GM21526 (cell line): ENCODE data around the gene SPC25.
A peak's percentile ranks its signal among the peaks of the same experiment; 100 is the strongest.
"Not testable (repeated sequence)": the region's sequence is repeated elsewhere in the genome, so short reads cannot be mapped to it uniquely, and the experiment has no call there.

Experiments
- ATAC-seq: cut with Tn5 transposase; IDR thresholded peaks from one replicate; pipeline ENCODE4 v1.9.1; 2021; ENCODE audit warnings: moderate library complexity; ENCODE audit not compliant: unreplicated experiment, low FRiP score

SPC25 gene

GRCh38 chr2:168890006-168890782 is at the start of gene SPC25:
Gene SPC25 (minus strand): TSS chr2:168890430. CDS start chr2:168889519, 911 bp downstream.
- peak; percentile 100 for ATAC-seq

GRCh38 chr2:168939918-168940317 is 49.7 kb upstream of the SPC25 start:
- peak; percentile 83 for ATAC-seq

- ATAC-seq = no peak
Measured at GRCh38 chr2:168939061-168939460, 48.8 kb upstream of the SPC25 start.

GRCh38 chr2:168935810-168936581 is 45.8 kb upstream of the SPC25 start:
- no peak for ATAC-seq

DNA sequence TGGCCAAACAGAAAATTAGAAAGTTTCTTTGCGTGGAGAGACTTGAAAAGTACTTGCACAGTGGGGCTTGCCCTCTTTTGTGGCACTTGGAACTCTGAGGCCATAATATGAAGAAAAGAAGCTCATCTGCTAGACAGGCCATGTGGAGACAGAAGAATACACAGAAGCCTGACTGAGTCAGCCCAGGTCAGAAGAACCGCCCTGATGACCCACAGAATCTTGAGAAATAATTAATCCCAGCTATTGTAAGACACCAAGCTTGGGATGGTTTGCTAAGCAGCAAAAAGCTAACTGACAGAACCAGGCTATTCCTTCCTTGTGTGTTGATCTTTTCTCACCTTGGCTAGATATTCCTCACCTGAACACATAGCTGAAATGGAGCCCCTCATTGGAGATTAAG is 44.6 kb upstream of the SPC25 start:
- no peak for ATAC-seq

DNA sequence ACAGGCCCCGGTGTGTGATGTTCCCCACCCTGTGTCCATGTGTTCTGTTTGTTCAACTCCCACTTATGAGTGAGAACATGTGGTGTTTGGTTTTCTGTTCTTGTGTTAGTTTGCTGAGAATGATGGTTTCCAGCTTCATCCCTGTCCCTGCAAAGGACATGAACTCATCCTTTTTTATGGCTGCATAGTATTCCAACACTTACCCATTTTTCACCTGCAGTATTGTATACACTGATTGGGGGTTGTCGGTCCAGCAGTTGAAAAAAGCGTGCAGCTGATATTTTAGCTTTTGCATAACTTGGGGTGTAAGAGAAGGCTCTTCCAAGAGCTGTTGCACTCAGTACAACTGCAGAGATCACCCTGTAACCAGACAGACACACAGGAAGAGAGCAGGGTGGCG is 41.9 kb upstream of the SPC25 start:
- ATAC-seq = not testable (repeated sequence)

DNA sequence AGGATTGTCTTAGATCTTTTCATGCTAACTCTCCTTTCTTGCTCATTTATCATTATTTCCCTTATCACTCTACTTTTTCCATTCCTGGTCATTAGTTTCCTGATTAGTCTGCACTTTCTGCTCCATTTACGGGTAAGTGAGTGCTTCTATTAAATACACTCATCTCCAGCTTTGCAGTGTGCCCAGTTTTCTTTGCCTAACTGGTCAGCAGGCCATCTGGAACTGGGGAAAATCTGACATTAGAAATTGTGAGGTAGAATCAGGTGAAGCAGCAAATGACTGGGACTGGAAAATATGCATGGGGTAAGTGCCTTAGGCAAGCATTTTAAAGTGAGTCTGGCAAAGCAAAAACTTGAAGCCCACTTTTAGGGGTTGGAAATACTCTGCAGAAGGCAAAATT is 40.0 kb upstream of the SPC25 start:
- ATAC-seq = no peak

DNA sequence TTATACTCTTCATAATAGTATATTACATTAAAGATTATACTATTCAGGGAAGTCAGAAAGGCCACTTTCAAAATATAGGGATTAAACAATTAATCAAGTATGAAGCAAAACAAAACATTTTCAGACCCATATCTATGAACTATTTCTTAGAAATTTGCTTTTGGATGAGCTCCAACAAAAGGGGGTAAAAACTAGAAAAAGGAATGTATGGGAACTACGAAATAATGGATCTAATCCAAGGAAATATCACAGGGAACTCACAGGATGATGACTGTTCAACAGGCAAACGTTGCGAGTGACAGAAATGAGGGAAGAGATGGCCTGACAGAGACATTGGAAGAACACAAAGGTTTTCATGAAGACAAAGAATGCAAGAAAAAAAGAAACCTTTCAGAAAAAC is 38.8 kb upstream of the SPC25 start:
- ATAC-seq = no peak

DNA sequence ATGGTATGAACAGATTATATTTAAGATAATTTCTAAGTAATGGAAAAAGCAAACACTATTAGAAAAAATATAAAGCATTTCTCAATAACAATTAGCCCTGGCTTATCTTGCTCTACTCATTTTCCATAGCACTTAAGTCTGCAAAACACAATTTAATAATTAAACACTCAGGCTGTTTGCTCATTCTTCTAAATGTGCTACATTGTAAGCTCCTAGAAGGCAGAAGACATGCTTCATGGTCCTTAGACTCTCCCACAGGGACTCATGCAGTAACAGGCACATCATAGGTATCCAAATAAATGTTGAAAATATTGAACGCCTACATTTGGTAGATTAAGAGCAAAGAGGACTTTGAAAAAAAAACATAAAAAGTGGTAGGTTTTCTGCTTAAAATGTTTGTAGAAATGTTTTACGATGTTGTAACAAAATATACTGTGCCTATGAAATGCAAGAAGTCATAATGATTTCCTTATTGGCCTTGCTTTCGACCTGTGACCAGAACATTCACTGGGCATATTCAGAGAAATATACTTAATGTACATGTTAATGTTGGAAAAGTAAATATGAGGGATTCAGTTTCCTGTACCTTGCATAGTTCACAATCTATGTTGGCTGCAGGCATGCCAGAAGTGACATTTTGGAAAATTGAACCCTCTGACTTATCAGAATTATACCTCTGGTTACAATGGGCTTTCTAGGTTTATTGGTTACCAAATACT is 38.0 kb upstream of the SPC25 start:
- no peak for ATAC-seq

- no peak for ATAC-seq
Measured at GRCh38 chr2:168926621-168927386, 36.6 kb upstream of the SPC25 start.

DNA sequence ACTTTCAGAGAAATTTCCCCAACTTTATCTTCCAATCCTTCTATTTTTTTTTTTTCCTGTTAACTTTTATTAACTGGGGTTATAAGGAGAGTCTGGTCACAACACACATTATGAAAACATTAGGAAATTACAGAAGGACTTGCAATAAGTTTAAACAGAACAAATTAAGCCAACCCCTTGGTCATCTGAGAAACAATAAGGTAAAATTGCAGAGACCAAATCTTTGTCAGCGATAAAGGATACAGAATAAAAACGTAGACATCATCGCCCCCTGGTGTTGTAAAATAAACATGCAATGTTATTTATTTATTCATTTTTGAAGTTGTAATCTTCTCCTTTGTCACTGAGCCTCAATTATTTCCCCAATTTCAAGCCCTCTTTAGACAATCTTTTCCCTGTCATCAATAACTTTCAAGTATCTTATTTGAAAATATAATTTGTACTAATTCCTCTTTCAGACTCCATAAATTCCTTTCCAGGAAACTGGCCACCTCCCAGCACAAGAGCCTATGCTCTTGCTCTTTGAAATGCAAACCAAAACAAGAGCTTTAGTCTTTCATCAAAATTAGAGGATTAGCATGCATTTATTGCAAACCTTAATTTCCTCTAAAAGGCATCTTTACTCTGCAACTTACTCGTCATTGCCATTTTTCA is 30.4 kb upstream of the SPC25 start:
- ATAC-seq = no peak

- no peak for ATAC-seq
Measured at GRCh38 chr2:168916331-168916675, 26.1 kb upstream of the SPC25 start.

DNA sequence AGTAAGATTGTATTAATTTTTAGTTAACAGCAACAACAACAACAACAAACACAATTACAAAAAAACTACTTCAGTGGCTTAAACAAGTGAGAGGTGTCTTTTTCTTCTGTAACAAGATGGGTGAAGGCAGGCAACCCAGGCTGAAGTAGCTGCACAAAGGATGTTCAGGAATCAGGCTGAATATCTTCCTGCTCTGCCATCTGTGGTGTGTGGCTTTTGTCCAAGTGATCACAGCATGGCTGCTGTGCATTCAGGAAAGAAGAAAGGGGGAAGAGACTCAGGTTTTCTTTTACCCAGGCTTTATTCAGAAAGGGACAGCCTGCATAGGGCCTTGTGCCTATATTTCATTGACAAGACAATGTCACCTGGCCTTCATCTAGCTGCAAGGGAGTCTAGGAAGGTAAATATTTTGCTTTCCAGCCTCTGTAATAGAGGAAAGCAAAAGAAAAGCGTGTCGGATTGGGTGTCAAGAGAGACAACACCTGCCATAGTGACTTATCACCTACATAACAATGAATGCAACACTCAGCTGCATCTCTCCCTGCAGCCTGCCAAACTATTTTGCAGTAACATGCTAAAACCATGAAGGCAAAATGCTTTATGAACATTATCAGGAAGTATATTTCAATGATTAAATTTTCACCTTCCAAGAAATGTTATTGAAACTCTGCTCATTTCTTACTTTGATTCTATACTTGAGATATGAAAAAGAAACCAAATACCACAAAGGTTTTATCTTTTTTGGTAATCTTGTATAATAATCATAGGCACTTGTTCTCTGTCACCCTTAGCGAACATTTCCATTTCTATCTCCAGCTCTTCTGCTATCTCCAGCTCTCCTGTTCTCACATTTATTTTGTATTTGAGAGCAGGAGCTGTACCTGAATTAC is 25.5 kb upstream of the SPC25 start:
- no peak for ATAC-seq

- ATAC-seq = no peak
Measured at GRCh38 chr2:168913495-168913894, 23.3 kb upstream of the SPC25 start.

GRCh38 chr2:168912901-168913369 is 22.7 kb upstream of the SPC25 start:
- no peak for ATAC-seq

GRCh38 chr2:168912466-168912865 is 22.2 kb upstream of the SPC25 start:
- no peak for ATAC-seq

DNA sequence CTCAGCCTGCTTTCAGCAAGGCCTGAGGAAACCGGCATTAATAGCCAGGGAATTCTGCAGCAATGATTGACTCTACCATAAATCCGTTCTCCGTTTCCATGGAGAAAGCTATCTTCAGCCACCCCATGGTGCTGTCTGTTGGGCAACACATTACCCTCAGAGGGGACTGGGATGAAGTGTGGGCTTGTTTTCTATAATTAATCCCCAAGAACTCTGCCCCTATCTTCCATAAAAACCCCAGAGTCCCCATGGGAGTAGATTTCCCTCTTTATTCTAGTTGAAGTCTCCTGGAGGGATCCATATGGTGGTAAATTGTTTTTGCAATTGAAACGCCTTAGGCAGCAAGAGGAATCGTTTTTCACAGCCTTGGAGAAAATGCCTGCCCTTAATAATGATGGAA is 20.1 kb upstream of the SPC25 start:
- ATAC-seq = no peak

- ATAC-seq = no peak
Measured at GRCh38 chr2:168907940-168908662, 17.9 kb upstream of the SPC25 start.
